HG02981 (cell line): ENCODE measurements around the gene ERBB4.

ENCODE experiments used
- ATAC-seq: cut with Tn5 transposase; IDR thresholded peaks from one replicate; pipeline ENCODE4 v1.9.1; 2021; ENCODE audit warnings: mild to moderate bottlenecking, moderate library complexity; ENCODE audit not compliant: unreplicated experiment

The ERBB4 gene

GRCh38 chr2:211854832-211855231, 683.8 kb downstream of the ERBB4 start:
- ATAC-seq = no peak

- ATAC-seq = no peak
Measured at GRCh38 chr2:211846714-211847113, 691.9 kb downstream of the ERBB4 start.

GRCh38 chr2:211846036-211846400, 692.6 kb downstream of the ERBB4 start:
- no peak for ATAC-seq

- no peak for ATAC-seq
Measured at GRCh38 chr2:211845338-211846035, 693.1 kb downstream of the ERBB4 start.

GRCh38 chr2:211837706-211838105, 700.9 kb downstream of the ERBB4 start:
- no peak for ATAC-seq

GRCh38 chr2:211837206-211837605, 701.4 kb downstream of the ERBB4 start:
- ATAC-seq = no peak

GRCh38 chr2:211836409-211836808, 702.2 kb downstream of the ERBB4 start:
- no peak for ATAC-seq

- no peak for ATAC-seq
Measured at GRCh38 chr2:211835695-211836094, 702.9 kb downstream of the ERBB4 start.

GRCh38 chr2:211833582-211834279, 704.9 kb downstream of the ERBB4 start:
- ATAC-seq = no peak

- no peak for ATAC-seq
Measured at GRCh38 chr2:211829725-211830124, 708.9 kb downstream of the ERBB4 start.

GRCh38 chr2:211823886-211824479, 714.6 kb downstream of the ERBB4 start:
- no peak for ATAC-seq

GRCh38 chr2:211822686-211823335, 715.8 kb downstream of the ERBB4 start:
- ATAC-seq = no peak

GRCh38 chr2:211816754-211817153, 721.8 kb downstream of the ERBB4 start:
- no peak for ATAC-seq

- no peak for ATAC-seq
Measured at GRCh38 chr2:211812587-211812986, 726.0 kb downstream of the ERBB4 start.

GRCh38 chr2:211802666-211803065, 735.9 kb downstream of the ERBB4 start:
- no peak for ATAC-seq

GRCh38 chr2:211800001-211800400, 738.6 kb downstream of the ERBB4 start:
- ATAC-seq = no peak

- ATAC-seq = no peak
Measured at GRCh38 chr2:211798868-211799267, 739.7 kb downstream of the ERBB4 start.

GRCh38 chr2:211793690-211794089, 744.9 kb downstream of the ERBB4 start:
- ATAC-seq = no peak

GRCh38 chr2:211789982-211790381, 748.6 kb downstream of the ERBB4 start:
- ATAC-seq = no peak

GRCh38 chr2:211766689-211767088, 771.9 kb downstream of the ERBB4 start:
- ATAC-seq = no peak

- ATAC-seq = no peak
Measured at GRCh38 chr2:211762479-211762878, 776.1 kb downstream of the ERBB4 start.

GRCh38 chr2:211760103-211760502, 778.5 kb downstream of the ERBB4 start:
- ATAC-seq = no peak
